Measurements from ENCODE around the gene NOCT. TPM values are rescaled to one million over a fixed set of nuclear protein-coding genes. Genes with fewer than 3 reads are reported as not detected.

The NOCT gene, protein sequence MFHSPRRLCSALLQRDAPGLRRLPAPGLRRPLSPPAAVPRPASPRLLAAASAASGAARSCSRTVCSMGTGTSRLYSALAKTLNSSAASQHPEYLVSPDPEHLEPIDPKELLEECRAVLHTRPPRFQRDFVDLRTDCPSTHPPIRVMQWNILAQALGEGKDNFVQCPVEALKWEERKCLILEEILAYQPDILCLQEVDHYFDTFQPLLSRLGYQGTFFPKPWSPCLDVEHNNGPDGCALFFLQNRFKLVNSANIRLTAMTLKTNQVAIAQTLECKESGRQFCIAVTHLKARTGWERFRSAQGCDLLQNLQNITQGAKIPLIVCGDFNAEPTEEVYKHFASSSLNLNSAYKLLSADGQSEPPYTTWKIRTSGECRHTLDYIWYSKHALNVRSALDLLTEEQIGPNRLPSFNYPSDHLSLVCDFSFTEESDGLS
- 10 to 100 TPM in 1 of 2 donors, 1 to 10 TPM in 1; 4.5 to 13.5 TPM for total RNA-seq

DNA sequence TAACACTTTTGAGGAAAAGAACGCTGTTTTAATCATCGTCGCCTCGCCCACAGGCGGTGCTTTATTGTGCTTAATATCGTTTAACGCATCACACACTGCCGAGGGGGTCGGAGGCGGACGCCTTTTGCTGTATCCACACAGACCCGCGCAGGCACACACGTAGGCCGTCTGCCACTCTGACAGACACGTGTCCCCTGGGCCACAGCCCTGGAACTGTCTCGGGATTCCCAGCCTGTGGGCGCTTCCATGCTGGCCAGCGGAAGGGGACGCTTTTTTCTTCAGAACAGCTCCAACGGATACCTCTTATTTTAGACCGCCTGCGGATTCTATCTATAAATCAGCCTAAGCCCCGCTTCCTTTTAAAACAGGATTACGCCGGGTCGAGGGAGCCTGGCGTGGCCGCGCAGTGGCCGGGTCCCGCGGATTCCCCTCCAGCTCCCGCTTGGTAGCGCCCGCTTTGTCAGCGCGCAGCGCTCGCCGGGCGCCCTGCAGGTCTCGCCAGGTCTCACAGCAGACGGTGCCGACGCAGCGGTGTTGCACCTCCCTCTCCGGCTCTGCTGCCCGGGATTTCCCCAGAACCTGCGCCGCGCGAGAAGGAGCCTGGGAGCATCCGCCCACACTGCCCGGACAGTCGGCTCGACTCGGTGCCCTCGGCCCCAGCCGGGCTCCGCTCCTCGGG lies at the start of gene NOCT:
Gene NOCT, plus strand, starts transcription at position 513 of the 679 bp plus-strand sequence. CDS start 201 bp downstream, outside the sequence.
- Histone ChIP-seq H3K9ac (ENCODE audit: low read depth in 2 of 2, low read length in 2 of 2) (peak within 1 kb of the TSS; percentile 60 to 67), H3K4me1 (no peaks in the 10 kb centered on the region), H3K4me3 (peak within 1 kb of the TSS; percentile 63), H3K36me3 (no peaks in the 10 kb centered on the region), H3K9me3 (no peaks in the 10 kb centered on the region), H3K27me3 (no peaks in the 10 kb centered on the region), H3K27ac (peak within 1 kb of the TSS; percentile 87)
- intact Hi-C loops (cut with DNase I): no loop called here
- TF ChIP-seq, protein P1, sequence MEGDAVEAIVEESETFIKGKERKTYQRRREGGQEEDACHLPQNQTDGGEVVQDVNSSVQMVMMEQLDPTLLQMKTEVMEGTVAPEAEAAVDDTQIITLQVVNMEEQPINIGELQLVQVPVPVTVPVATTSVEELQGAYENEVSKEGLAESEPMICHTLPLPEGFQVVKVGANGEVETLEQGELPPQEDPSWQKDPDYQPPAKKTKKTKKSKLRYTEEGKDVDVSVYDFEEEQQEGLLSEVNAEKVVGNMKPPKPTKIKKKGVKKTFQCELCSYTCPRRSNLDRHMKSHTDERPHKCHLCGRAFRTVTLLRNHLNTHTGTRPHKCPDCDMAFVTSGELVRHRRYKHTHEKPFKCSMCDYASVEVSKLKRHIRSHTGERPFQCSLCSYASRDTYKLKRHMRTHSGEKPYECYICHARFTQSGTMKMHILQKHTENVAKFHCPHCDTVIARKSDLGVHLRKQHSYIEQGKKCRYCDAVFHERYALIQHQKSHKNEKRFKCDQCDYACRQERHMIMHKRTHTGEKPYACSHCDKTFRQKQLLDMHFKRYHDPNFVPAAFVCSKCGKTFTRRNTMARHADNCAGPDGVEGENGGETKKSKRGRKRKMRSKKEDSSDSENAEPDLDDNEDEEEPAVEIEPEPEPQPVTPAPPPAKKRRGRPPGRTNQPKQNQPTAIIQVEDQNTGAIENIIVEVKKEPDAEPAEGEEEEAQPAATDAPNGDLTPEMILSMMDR (IDR thresholded peaks at IDR 0.05): peak; percentile 19
- peak; percentile 93 for DNase-seq

DNA sequence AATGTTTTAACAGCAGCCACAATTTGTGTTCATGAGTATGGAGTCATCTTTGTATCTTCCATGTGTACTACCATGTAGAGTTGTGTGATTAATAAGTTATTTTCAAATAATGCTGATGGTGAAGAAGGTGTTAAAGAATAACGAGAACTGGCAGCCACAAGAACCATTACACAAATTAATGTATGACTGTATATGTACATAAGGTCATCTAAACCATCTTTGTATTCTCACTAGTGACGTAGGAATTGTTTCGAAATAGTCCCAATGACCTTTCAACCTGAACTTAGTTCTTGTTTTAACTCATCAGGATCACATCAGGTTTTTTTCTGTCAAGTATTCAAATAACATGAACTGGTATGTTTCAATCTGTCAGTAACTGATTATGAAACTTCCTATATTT lies 48.3 kb upstream of the NOCT start:
- Histone ChIP-seq H3K9ac (ENCODE audit: low read depth in 2 of 2, low read length in 2 of 2) (no peak overlapping the region), H3K9me3 (no peaks in the 10 kb centered on the region), H3K27ac (no peak overlapping the region), H3K4me1 (no peaks in the 10 kb centered on the region), H3K27me3 (no peaks in the 10 kb centered on the region), H3K4me3 (no peak overlapping the region), H3K36me3 (no peaks in the 10 kb centered on the region)
- intact Hi-C loops (cut with DNase I): no loop called here
- no peak for DNase-seq
- TF ChIP-seq, protein P1 (IDR thresholded peaks at IDR 0.05): no peak

DNA sequence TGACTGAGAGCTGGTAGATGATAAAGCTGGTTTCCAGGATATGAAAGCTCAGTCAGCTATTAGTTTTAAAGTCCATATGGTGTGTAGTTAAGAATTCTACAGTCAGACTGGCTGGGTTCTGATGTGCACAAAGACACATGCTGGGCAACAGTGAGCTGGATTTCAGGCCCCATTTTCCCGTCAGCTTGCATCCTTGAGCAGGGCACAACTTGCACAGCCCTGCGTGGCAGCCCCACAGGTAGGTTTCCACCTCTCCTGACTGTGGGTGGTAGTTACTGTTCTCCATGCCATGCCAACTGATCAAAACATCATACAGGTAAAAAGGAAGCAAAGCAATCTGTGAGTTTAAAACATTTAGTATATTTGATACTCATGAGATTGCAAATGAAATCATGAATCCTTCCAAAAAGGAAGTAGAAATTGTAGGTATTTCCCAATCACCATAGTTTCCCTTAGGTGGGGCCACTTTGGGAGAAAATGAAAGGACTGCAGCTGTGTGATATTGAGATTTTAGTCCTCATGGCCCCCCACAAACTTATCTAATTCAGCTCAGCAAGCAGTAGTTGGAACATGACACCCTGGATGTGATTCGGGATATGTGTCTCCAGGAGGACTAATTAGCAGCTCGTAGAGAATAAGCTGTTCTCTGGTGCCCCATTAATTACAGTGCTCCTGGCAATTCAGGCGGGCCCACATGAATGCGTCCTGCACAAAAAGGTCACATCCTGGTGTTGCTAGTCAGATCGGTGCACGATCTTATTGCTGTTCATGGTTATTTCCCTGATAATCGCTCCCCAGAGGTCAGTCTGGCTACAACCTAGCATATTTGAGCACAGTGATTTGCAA lies 42.4 kb upstream of the NOCT start:
- intact Hi-C loops (cut with DNase I): no loop called here
- Histone ChIP-seq H3K9me3 (no peaks in the 10 kb centered on the region), H3K27ac (no peak overlapping the region), H3K4me1 (no peaks in the 10 kb centered on the region), H3K36me3 (no peaks in the 10 kb centered on the region), H3K27me3 (no peaks in the 10 kb centered on the region), H3K9ac (ENCODE audit: low read depth in 2 of 2, low read length in 2 of 2) (no peak overlapping the region), H3K4me3 (no peak overlapping the region)
- TF ChIP-seq, protein P1 (IDR thresholded peaks at IDR 0.05): no peak
- DNase-seq: no peak

DNA sequence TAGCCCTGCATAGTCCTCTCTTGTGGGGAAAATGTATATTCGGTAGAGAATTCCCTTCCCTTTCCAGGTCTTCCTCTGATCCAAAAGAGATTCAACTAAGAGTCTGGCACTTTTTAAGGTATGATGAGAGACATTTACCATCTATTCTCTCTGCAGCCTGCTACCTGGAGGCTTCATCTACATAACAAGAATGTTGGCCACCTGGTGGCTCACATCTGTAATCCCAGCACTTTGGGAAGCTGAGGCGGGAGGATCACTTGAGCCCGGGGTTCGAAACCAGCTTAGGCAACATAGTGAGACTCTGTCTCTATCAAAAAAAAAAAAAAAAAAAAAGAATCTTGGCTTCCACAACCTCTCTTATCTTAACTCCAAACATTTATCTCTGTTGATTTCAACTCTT lies 40.4 kb upstream of the NOCT start:
- no peak overlapping the region for H3K9ac ChIP-seq (ENCODE audit: low read depth in 2 of 2, low read length in 2 of 2)
- no peak overlapping the region for H3K4me3 ChIP-seq
- no peak overlapping the region for H3K27ac ChIP-seq
- no peaks in the 10 kb centered on the region for H3K36me3 ChIP-seq
- TF ChIP-seq, protein P1 (IDR thresholded peaks at IDR 0.05): no peak
- no peaks in the 10 kb centered on the region for H3K4me1 ChIP-seq
- H3K9me3 ChIP-seq: no peaks in the 10 kb centered on the region
- DNase-seq: no peak
- H3K27me3 ChIP-seq: no peaks in the 10 kb centered on the region
- intact Hi-C loops (cut with DNase I): no loop called here

DNA sequence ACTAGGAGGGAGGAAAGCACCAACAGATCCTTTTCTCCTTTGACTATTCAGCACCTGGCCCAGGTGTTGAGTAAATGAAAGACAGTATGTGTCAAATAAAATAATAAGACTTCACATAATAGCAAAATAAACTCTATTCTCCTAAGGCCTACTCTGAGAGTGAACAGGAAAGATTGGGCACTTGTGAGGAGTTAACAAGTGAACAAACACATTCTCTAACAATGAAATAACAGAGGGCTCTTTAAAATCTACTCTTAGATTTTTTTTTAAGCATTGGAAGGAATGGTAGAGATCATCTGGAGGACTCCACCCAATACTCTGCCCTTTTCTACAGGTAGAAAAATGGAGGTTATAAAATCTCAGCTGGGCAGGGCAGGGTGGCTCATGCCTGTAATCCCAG lies 39.1 kb upstream of the NOCT start:
- H3K27ac ChIP-seq: no peak overlapping the region

More for the DNA sequence above, 39.1 kb upstream of the NOCT start:
- Histone ChIP-seq H3K9ac (ENCODE audit: low read depth in 2 of 2, low read length in 2 of 2) (no peak overlapping the region), H3K4me3 (no peak overlapping the region), H3K36me3 (no peaks in the 10 kb centered on the region), H3K27me3 (no peaks in the 10 kb centered on the region), H3K9me3 (no peaks in the 10 kb centered on the region), H3K4me1 (no peaks in the 10 kb centered on the region)
- TF ChIP-seq, protein P1 (IDR thresholded peaks at IDR 0.05): no peak
- intact Hi-C loops (cut with DNase I): no loop called here
- no peak for DNase-seq

Measured in colonic mucosa (tissue), 4 donors.